GM19328 (cell line): Measurements from ENCODE around the gene AEBP1.

Experiments used
- ATAC-seq: cut with Tn5 transposase; IDR thresholded peaks from one replicate; pipeline ENCODE4 v1.9.1; 2021; ENCODE audit warnings: mild to moderate bottlenecking, moderate library complexity; ENCODE audit not compliant: unreplicated experiment

The AEBP1 gene

DNA sequence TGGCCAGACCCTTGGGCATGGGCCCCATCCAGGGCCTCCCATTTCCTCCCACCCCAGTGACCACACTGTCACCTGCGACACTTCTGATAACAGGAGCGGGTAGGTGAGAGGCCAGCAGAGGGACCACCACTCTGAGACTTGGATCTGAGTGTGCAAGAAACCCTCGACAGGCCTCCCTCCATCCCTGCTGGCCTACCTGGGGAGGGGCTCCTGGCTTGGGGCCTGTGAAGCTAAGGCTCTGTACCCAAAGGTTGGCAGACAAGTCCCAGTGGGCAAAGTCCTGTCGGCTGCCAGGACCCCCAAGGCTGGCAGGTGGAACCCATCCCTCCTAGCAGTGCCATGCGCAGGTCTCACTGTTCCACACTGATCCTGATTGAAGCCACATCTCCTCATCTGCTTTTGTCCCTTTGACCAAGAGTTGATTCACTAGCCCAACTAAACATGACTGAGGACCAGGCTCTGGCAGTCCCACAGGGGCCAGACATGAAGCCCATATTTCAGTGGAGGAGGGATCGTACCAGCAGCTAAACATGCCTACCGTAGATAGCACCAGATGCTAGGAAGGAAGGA, 37.6 kb upstream of the AEBP1 start:
- ATAC-seq, result no peak

DNA sequence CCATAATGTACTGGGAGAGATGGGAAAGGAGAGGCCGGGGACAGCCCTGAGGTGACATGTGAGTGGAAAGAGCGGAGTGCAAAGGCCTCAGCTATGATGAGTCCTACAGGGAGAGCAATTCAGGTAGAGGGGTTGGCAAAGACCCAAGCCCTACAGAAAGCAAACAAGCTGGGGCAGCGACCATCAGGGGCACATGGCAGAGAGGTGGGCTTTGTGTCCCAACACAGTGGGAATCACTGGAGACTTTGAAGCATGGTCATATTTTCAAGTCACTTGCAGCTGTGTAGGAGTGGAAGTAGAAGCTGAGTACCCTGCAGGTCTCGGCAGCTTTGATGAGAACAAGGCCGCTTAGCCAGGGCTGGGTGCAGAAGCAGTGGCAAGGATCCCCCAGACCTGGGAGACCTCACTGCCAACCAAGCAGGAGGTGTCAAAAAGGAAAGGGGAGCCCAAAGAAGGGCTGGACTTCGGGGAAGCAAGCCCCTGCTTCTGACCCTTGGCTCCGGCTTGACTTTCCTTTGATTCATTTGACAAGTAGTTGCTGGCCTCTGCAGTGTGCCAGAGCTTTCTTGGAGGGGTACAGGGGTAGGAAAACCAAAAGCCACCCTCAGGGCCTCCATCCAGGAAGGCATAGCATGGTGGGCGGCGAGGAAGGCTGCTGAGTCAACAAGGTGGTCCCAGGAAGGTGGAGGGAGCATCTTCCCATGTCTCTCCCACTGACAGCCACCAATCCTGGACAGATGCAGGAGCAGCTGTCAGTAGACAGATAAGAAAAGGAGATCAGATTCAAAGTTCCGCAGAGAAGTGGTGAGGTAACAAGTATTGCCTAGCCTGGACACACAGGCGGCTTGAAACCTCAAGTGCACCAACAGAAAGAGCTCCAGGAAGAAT, 36.8 kb upstream of the AEBP1 start:
- no peak for ATAC-seq

DNA sequence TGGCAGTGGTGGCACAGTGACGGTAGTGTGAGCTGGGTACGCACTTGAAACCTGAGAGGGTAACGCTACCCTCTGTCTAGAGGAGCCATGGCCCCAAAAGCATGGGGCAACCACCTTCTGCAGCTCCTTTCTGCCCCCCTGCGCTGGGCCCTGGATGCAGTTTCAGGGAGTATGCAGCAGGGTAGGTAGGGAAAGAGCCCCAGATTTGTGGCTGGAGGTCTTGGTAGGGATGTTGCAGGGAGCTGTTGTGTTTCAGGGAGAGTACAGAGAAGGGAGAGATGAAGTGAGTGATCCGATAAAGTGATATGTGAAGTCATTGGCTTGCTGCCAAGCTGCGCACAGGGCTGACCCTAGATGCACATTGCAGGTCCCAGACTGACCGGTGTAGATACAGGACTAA, 36.1 kb upstream of the AEBP1 start:
- ATAC-seq, result no peak

DNA sequence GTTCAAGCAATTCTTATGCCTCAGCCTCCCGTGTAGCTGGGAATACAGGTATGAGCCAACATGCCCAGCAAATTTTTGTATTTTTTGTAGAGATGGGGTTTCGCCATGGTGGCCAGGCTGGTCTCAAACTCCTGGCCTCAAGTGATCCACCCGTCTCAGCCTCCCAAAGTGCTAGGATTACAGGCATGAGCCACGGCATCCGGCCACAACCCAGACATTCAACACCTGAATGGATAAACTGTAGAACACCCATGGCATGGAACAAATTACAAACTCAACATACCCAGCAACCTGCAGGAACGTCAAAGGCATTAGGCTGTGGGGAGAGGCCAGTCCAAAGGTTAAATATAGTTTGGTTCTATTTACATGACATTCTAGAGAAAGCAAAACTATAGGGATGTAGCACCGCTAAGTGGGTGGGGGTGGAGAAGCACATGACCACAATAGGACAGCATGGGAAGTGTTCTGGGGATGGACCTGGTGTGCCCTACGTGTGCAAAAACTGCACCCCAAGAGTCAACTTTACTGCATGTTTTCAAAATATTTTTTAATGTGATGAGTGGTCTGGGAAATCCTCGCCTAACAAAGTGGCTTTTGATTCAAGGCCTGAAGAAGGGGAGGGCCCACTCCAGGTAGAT, 32.3 kb upstream of the AEBP1 start:
- ATAC-seq, result no peak

DNA sequence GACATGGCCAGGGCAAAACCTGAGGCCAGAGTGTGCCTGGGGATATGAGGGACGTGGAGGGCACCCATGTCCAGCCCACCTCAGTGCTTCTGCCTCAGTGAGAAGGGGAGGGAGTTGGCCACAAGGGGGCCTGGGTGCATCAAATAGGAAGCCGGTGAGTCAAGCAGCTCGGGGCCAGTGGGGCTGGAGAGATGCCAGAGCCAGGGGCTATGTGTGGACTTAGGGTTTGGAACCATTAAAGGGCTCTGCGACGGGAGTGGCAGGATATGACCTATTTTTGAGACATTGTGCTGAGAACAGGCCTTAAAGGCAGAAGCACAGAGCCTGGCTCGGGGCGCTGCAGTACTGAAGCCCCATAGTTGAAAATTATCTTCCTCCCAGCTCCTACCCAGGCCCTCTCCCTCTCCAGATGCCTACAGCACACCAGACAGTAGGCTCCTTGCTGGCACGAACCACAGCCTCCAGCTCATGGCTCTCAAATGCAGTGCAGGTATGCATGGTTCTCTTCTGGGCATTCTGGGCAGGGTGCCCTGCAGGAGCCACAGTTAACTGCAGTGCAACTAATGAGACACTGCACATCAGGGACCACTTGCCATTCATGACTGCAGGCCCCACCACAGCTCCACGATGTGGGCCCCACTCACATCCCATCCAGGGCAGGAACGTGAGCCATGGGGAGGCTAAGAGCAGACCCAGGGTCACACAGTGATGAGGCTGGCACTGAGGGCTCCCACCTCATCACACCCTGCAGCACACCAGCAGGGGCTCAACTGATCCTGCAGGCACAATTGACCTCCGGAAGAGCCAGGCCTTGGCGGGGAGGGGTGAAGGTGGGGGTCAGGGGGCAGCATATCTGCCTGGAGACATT, 31.5 kb upstream of the AEBP1 start:
- ATAC-seq, result no peak

DNA sequence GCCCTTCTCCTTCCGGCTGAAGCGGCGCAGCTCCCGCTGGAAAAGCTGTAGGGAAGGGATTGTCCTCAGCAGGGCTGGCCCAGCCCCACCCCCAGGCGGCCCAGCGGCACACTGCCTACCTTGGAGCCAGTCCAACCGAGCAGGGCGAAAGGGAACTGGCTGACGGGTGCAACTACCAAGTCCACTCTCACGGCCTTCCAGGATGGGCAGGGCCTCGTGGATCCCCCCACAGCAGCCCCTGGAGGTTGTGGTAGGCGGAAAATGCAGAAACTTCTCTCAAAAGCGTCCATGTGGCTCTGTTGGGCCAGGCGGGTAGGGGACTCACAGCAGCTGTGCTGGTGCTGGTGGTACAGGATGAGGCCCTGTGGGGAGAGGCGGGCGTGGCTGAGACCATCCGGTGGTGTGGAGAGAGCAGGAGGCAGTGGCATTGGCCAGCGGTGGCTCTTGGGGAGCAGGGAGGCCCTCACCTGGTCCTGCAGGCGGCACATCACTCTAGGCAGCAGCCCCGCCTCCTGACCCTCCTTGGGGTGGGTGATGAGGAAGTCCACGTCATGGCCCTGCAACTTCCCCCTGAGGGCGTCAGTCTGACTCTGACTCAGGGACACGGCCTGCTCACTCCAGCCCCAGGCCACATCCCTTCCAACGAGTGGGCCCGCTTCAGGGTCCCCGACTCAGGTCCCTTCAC, 30.3 kb upstream of the AEBP1 start:
- ATAC-seq, result no peak

DNA sequence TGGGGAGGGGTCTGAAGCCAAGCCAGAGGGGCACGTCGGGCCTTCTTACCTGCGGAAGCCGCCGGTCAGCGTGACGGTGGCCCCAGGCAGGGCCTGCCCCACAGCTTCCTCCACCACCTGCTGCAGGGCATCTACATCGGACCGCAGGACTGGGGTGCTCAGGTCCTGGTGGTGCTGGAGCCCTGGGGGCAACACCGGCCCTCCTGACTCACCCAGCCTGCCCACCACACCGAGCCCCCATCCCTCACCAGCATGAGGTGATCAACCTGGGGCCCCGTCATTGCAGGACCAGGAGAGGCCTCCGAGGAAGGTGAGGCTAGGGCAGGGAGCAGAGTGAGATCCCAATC, 29.8 kb upstream of the AEBP1 start:
- ATAC-seq, result no peak

DNA sequence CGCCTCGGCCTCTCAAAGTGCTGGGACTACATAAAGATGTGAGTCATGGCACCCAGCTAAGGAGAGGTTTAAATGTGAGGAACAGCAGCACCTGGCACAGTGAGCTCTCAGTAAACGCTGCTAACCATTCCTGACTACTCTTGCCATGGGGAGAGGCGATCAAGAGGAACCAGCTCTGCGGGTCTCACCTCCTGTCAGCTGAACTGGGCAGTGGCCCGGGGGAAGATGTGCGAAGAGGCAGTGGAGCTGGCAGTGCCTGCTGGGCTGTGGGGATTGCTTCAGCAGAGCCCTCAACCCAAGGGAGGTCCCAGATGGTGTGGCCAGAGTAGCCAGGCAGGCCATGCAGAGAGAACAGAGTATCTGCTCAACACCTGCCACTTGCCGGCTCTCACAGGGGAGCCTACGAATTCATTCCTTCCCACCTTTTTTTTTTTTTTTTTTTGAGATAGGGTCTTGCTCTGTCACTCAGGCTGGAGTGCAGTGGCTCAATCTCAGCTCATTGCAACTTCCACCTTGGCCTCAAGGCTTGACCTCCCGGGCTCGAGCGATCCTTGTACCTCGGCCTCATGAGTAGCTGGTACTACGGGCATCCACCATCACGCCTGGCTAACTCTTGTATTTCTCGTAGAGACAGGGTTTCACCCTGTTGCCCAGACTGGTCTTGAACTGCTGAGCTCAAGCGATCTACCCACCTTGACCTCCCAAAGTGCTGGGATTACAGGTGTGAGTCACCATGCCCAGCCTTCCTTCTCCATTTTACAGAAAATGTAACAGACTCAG, 28.7 kb upstream of the AEBP1 start:
- no peak for ATAC-seq

DNA sequence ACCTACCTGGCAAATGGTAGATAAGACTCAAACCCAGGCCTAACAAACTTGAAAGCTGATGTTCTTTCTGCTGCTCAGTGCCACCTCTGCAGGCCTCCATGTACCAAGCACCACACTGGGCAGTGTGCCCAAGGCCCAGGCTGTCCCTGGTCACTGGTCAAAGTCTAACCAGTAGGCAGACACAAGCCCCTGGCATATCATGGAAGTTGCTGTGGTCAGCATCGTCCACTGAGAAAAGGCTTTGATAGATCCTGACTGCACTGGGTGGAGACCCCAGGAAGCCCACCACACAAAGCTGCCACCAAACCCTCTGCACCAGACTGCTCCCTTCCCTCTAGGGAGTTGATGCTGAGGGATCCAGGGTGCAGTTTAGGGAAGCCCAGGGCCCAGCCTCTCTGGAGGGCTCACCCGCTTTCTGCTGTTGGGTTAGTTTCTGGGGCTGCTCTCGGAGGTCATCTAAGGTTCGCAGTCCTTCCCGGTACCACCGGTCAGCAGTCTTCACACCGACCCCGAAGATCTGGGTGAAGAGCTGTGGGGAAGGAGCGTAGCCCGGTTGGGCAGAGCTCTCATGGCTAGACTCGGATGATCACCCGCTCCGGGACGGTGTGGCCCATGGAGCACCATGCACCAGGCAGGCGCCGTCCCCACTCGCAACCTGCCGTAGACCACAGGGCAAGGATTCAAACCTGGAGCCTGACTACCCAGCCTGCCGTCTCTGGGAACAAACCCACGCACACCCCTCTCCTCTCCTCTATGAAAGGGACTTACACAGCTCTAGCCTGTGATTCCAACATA, 27.8 kb upstream of the AEBP1 start:
- no peak for ATAC-seq

DNA sequence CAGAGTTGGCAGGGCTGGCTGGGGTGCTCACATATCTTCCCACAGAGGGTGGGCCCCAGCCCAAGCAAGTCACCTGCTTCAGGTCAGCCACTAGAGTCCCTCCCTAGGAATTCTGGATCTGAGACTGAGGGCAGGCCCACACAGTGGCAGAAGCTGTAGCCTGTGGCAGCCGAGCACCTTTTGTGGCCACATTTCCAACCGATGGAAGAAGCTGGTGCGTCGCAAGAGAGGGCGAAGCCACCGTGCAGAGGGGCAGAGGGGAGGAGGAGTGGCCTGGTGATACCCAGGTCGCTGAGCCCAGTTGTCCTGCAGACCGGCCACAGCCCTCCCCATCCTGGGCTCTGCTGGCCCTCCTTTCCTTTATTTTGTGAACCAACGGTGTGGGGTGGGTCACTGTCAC, 27.1 kb upstream of the AEBP1 start:
- no peak for ATAC-seq

DNA sequence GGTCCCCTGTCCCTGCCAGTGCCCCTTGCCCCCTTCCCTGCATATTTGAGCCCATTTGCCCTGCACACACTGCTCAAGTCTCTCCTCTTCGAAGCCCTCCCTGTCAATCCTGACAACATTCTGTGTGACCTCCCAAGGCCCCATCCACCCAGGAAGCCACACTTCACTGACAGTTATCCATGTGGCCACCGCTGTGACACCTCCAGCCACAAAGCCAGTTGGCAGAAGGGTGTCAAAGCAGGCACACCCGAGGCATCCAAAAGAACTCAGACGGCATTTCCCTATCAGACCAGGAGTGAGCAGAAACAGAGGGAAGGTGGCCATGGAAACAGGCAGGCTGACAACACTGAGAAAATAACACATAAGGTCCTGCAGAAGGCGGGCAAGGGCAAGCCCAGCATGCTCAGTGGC, 26.5 kb upstream of the AEBP1 start:
- no peak for ATAC-seq

DNA sequence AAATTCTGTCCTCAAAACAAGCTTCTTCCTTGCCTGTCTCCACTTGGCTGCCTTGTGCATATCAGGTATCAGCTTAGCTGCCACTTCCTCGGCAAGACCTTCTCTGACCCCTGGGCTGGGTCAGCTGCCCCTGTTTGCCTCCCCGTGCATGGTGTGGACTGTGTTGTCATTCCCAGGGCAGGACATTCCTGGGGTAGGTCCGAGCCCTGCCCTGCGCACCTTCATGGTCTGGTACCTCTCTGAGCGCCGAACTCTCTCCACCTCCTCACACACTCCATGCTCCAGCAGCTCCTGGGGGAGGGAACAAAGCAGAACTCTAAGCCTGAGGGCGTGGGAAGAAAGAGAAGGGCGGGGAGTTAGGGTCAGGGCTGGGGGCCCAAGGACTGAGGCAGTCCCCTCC, 25.6 kb upstream of the AEBP1 start:
- ATAC-seq, result no peak

DNA sequence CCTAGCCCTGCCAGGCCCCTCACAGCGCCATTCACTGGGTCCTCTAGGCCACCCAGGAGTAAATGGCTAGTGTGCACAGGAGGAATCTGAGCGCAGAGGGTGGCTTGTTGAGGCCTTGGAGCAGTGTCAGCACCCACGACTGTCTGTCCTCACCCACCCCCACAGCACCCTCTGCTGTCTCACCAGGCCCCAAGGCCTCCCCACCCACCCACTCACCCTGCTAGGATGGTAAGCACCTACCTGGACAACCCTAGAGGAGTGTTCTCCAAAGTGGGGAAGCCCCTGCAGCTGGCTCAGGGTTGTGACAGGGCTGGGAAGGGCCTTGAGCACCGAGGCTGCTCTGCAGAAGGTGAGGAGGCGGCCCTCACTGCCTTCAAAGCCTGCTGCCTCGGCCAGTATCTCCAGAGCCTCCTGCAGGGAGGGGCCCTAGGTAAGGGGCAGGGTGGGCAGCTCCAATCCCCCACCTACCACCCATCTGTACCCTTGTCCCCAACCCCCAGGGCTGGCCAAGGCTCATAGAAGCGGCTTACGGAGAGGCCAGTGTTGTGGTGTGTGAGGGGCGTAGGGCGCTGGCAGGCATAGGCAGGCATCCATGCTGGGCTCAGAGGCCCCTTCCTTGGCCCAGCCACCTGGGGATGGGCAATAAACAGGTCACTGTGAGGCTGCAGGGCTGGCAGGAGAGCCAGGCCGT, 24.7 kb upstream of the AEBP1 start:
- ATAC-seq, result no peak

DNA sequence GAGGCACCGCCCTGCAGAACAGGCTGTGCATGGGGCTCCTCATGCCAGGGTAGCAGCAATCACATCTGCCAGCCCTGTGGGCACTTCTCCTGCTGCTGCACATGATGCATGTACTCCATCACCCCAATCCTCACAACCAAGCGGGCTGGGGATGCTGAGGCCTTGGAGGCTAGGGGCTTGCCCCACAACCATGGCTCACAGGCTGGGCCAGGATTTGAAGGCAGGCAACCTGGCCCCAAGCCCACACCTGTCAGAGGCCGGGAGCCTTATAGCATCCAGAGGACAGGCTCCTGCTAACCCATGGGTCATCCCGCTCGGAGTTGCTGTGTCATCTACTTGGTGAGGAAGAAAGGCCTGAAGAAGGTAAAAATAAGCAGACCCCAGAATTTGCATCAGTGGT, 24.0 kb upstream of the AEBP1 start:
- ATAC-seq, result no peak

DNA sequence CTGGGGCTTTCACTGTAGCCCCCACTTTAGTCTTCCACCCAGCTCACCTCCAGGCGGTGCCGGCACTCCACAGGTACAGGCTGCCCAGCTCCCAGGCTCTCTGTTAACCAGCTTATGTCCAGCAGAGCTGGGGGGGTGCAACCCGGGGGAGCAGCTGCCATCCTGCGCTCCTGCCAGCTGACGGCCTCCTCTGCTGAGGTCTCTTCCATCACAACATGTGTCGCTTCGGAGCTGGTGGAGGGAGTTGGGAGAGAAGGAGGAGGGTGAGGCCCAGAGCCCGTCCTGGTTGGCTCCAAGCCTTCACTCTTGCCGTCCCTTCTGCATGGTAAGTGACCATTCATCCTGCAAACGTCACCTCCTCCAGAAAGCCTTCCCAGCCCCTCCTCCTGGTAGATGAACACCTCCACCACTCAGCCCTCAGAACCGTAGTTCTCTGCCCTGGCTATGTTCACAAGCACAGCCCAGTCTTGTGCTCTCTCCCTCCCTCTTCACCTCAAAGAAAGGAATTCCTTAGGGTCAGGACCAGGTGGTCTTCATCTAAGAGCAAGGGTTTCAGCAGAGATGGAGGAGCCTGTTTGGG, 23.4 kb upstream of the AEBP1 start:
- ATAC-seq, result no peak

DNA sequence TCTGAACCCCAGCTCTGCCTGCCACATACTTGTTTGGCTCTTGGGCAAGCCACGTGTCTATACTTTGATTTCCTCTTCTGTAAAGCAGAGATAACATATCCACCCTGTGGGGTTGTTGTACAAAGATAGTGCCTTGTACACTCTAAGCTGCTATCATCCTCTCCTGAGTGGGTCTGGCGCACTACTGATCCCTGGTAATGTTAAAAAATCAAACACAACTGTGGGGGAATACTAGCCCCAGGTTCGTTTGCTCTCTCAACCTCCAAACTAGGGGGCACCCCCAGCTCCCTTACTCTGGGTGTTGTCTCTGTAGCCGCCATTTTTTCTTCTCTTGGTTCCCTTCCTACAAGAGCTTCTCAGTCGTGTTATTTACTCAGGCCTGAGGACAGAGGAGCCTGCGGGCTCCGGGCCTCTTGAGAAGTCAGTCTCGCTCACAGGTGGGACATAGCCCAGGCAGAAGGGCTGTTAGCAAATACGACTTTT, 22.8 kb upstream of the AEBP1 start:
- no peak for ATAC-seq

DNA sequence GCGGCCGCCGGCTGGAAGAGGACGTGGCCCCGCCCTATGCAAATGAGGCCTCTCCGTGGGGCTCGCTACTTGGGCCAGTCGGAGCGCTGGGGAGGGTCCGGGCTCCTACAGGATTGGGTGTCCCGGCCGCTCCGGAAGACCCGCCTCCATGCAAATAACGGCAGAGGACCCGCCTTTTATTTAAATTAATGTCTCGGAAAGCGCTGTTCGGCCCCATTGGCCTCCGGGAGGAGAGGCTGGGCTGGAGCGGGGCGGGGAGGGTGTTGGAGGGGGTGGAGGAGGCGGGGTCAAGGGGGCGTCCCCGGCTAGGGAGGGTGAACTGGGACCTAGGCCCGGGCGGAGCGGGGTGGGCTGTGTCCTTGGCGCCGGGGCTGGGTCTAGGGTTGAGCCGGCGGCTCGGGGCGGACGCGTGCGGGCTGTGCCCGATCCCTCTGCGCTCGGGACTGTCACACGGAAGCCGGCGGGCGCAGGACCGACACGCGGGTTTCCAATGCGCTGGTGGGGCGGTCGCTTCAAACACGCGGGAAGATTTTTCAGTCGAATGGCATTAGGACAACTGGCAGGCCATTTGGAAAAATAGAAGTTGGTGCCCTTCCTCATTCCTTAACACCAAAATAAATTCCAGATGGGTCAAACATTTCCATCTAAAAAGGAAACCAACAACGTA, 21.5 kb upstream of the AEBP1 start:
- ATAC-seq, result peak; percentile 89

DNA sequence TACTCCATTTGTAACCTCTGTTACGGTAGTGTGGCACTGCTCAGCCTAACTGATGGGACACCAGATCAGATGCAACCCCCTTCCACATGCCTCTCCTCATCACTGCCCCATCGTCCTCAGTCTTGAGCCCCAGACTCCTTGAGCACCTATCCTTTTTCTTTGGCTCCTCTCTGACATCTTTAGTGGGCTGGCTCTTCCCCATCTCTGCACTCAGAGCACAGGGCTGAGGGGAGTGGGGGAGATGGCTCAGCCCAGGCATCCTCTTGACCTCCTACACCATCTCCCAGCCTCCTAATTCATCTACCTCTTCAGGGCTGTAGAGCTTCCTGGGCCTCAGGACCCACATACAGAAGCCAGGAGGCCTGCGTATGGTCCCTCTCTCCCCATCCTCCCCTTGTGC, 20.3 kb upstream of the AEBP1 start:
- ATAC-seq, result no peak
